Hypothalamus (tissue), 51 donors: Measurements from ENCODE around the gene GIN1.

Experiments
- DNase-seq, 51 donors: peaks; one replicate each; lab custom pipeline; 2025; lab: John Stamatoyannopoulos, UW

Gene GIN1

DNA sequence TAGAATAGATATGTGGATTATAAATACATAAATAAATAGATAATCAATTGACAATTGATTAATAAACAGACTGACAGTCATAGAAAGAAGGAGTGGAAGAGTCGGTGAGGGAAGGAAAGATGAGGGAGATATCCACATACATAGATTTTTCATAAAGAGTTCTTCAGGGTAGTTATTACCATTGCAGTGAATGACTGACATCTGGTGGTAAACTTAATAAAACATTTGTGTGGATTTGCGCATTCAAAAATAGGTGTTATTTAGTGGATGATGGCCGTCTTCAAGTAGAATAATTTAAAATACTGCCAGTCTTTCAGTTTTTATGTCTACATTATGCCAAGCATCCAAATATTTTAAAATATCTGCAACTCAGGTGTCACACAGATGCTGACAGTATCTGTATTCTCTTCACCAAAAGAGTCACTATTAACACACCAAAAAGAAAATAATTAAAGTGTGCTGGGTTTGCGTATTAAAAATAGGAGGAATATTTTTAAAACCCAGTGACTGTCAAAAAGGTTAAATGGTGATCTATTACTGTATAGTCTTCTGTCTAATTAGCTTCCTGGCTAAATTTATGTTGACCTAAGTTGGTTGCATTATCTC is 78.8 kb downstream of the GIN1 start:
- no peak for DNase-seq

DNA sequence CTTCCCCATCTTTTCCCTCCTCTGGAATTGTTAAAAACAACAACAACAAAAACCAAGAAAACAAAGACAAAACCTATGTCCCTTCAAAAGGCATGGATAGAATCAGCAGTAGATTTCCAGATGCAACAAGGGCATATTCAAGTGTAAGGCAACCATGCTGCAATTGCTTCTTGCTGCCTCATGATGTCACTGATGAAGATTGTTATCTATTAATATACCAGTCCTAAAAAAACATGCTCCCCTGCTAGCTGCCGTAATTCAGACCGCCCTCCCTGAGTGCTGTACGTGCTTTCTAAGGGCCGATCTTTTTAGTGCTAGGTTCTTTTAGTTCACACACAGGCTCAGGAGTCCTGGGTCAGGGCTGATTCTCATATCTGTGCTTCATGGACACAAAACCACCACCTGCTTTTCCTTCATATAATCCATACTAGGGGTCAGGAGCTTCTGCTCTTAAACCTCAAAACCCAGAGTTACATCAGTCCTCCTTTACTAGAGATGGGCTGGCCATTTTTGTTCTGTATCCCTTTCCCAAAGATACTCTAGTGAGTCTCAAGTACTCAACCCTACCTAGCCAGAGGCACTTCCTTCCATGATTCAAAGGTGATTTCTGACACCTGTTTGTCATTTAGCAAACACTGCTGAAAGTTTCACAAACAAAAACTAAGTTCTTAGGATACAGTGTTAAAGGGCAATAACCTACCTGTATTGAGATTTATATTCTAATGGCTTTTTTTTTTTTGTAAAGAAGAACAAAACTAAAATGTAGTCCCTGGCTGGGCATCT is 82.1 kb downstream of the GIN1 start:
- DNase-seq = no peak

DNA sequence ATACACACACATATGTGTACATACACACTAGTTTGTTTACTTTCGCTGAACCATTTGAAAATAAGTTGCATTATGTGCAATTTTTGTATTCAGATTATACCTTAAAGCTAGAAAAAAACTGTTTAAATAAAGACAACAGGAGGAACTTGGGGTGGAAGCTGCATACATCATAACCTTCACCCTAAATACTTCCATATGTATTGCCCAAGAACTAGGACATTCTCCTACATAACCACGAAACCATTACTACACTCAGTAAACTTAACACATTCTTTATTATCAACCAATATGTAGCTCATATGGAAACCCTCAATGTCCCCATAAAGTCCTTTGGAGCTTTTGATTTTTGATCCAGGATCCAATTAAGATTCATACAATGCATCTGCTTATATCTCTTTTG is 83.3 kb downstream of the GIN1 start:
- DNase-seq = no peak
